ENCODE data around the gene RNF169. TPM values are rescaled to one million over a fixed set of nuclear protein-coding genes. Genes with fewer than 3 reads are reported as not detected.

Gene RNF169
- total and polyA plus RNA-seq, 8 donors, result 19.4 to 23.6 (median 22.2) TPM

- no peak for TF ChIP-seq CTCF (IDR thresholded peaks at IDR 0.05)
- Histone ChIP-seq H3K36me3 (peaks cover 0 to 35% of the 10 kb centered on the region in 2 donors), H3K4me1 (peaks cover 4 to 9% of the 10 kb centered on the region in 2 donors), H3K9me3 (peaks cover 0 to 33% of the 10 kb centered on the region in 2 donors), H3K27me3 (no peaks in the 10 kb centered on the region), H3K4me3 (no peak overlapping the region), H3K27ac (no peak overlapping the region)
- intact Hi-C loops (cut with DNase I), result no loop called here
- DNase-seq, result no peak
- no peak for ATAC-seq
Measured at GRCh38 chr11:74826901-74827300, 78.3 kb downstream of the RNF169 start.

GRCh38 chr11:74837191-74837590 lies 88.5 kb downstream of the RNF169 start:
- Histone ChIP-seq H3K27me3 (no peaks in the 10 kb centered on the region), H3K9me3 (no peaks in the 10 kb centered on the region), H3K4me1 (peaks cover 0 to 8% of the 10 kb centered on the region in 2 donors), H3K4me3 (no peak overlapping the region), H3K36me3 (peaks cover 0 to 56% of the 10 kb centered on the region in 2 donors), H3K27ac (no peak overlapping the region)
- ATAC-seq (no peak), DNase-seq (no peak)
- no peak for TF ChIP-seq CTCF (IDR thresholded peaks at IDR 0.05)
- intact Hi-C loops (cut with DNase I), result no loop called here

- intact Hi-C loops (cut with DNase I), result no loop called here
- Histone ChIP-seq H3K9me3 (no peaks in the 10 kb centered on the region), H3K27ac (no peak overlapping the region), H3K36me3 (peaks cover 0 to 66% of the 10 kb centered on the region in 2 donors), H3K4me1 (peaks cover 0 to 8% of the 10 kb centered on the region in 2 donors), H3K27me3 (no peaks in the 10 kb centered on the region), H3K4me3 (no peak overlapping the region)
- DNase-seq, result no peak
- ATAC-seq, result no peak
- no peak for TF ChIP-seq CTCF (IDR thresholded peaks at IDR 0.05)
Measured at GRCh38 chr11:74838188-74838587, 89.5 kb downstream of the RNF169 start.

- Histone ChIP-seq H3K4me3 (no peak overlapping the region), H3K36me3 (peaks cover 0 to 68% of the 10 kb centered on the region in 2 donors), H3K4me1 (peaks cover 0 to 8% of the 10 kb centered on the region in 2 donors), H3K27me3 (no peaks in the 10 kb centered on the region), H3K9me3 (no peaks in the 10 kb centered on the region), H3K27ac (no peak overlapping the region)
- no peak for TF ChIP-seq CTCF (IDR thresholded peaks at IDR 0.05)
- intact Hi-C loops (cut with DNase I), result no loop called here
- no peak for DNase-seq
- ATAC-seq, result no peak
Measured at GRCh38 chr11:74839446-74839845, 90.8 kb downstream of the RNF169 start.

GRCh38 chr11:74839971-74840370 lies 91.3 kb downstream of the RNF169 start:
- intact Hi-C loops (cut with DNase I), result no loop called here
- Histone ChIP-seq H3K27ac (no peak overlapping the region), H3K4me1 (peaks cover 0 to 8% of the 10 kb centered on the region in 2 donors), H3K36me3 (peaks cover 0 to 68% of the 10 kb centered on the region in 2 donors), H3K9me3 (no peaks in the 10 kb centered on the region), H3K4me3 (no peak overlapping the region), H3K27me3 (no peaks in the 10 kb centered on the region)
- DNase-seq (no peak), ATAC-seq (no peak)
- no peak for TF ChIP-seq CTCF (IDR thresholded peaks at IDR 0.05)

Data from left lung (tissue), 10 donors.